ENCODE data around the gene ZNF397.

ZNF397 gene

GRCh38 chr18:35246831-35247230 is 6.0 kb downstream of the ZNF397 start:
- DNase-seq = no peak

GRCh38 chr18:35247412-35248249 is 6.8 kb downstream of the ZNF397 start:
- DNase-seq = no peak

DNA sequence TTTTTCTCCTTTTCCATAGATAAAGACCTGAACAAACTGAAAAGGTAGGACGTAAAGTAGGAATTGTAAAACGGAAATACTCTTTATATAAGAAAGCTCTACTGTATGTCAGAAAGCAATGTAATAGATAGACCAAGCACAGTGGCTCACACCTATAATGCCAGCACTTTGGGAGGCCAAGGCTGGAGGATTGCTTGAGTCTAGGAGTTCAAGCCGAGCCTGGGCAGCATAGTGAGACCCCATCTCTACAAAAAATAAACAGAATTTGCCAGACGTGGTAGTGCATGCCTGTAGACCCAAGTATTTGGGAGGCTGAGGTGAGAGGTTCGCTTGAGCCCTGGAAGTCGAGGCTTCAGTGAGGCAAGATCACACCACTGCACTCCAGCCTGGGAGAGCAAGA is 7.6 kb downstream of the ZNF397 start:
- DNase-seq = no peak

- DNase-seq = no peak
These were observed 11.6 kb downstream of the ZNF397 start for GRCh38 chr18:35252466-35252865.

DNA sequence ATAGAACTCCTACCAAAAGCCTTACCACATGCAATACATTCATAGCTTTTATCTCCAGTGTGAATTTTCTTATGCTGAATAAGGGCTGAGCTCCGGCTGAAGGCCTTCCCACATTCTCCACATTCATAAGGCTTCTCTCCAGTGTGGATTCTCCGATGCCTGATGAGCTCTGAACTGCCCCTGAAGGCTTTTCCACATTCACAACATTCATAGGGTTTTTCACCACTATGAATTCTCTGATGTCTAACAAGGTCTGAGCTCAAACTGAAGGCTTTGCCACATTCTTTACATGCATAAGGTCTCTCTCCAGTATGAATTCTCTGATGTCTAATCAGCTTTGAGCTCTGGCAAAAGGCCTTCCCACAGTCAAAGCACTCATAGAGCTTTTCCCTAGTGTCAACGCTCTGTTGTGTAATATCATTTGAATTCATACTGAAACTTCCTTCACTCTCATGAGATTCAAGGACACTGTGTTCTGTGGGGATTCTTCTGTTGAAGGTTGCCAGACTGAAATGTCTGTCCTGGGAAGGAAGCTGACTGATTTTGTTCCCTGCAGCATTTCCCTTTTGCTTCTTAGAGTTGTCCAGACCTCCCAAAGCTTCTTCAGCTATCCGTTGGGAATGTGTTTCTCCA is 12.9 kb downstream of the ZNF397 start:
- no peak for DNase-seq

DNA sequence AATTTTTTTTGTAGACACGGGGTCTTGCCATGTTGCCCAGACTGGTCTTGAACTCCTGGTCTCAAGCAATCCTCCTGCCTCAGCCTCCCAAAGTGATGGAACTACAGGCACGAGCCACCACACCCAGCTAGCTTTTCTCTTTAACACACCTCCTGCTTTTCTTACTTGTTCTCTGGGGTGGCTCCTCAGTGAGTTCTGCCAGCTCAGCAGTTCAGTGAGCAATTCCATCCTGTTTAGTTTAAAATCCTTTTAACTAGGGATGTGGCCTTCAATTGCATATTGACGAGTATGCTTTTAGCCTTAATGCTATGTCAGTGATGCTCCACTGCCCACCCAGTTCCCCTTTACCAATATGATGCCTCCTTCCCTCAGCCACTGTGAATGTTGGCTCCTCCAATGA is 16.1 kb downstream of the ZNF397 start:
- DNase-seq = no peak

DNA sequence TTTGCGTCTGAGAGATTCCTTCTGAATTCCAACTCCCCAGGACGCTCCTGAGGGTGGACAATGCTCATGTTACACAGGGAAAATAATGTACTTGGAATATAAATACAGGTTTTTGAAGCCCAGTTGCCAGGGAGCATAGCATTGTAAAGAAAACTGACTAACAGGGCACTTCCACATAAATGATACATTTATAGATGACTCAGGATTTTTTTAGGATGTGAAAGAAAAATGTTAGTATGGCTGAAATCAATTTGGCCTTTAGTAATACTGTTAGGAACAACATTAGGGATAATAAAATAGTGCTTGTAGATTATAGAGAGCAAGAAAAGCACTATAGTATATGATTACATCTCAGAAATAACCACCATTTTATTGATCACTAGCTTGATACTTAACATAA is 23.6 kb downstream of the ZNF397 start:
- DNase-seq = no peak

- DNase-seq = no peak
These were observed 26.4 kb downstream of the ZNF397 start for GRCh38 chr18:35267161-35267651.

GRCh38 chr18:35267809-35268208 is 27.0 kb downstream of the ZNF397 start:
- DNase-seq = no peak

- no peak for DNase-seq
These were observed 28.0 kb downstream of the ZNF397 start for GRCh38 chr18:35268821-35269220.

- no peak for DNase-seq
These were observed 30.8 kb downstream of the ZNF397 start for GRCh38 chr18:35271656-35272055.

- DNase-seq = no peak
These were observed 35.4 kb downstream of the ZNF397 start for GRCh38 chr18:35276267-35276666.

DNA sequence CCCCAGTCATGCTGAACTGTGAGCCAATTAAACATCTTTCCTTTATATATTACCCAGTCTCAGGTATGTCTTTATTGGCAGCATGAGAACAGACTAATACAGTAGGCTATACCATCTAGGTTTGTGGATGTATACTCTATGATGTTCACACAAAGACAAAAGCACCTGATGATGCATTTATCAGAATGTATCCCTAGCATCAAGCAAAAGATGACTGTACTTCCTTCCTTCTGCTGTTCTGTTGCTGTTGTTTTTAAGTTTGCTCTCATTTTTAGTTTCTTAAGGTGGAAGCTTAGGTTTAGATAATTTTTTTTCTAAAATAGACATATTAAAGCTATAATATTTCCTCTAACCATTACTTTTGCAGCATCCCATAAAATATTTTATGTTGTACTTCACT is 36.8 kb downstream of the ZNF397 start:
- no peak for DNase-seq

DNA sequence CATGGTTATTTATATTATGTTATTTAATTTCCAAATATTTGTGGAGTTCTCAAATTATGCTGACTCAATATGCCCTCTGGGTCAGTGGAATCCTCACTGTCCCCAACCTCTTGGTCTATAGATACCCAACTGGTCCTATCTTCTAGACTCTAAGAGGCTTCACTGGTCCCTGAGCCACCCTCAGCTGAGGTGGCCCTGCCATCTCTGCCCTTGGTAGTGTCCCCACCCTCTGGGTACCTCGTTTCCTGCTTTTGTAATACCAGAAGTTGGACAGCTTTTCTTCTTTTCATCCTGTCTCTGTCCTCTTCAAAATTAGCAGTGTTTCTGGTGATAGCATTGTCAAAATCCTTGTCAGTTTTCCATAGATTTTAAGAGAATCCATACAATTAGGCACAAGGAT is 37.3 kb downstream of the ZNF397 start:
- no peak for DNase-seq

DNA sequence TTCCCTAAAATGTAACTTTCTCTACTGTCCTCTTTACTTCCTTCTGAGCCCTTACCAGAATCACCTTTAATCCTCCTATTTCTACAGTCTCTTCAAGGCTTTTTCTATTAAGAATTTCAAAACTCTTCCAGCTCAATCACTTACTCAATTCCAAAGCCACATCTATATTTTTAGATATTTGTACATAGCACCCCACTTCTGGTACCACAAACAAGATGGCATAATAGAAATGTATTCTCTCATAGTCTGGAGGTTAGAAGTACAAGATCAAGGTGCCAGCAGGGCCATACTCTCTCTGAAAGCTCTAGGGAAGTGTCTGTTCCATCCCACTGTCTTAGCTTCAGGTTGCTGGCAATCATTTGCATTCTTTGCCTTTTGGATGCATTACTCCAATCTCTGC is 38.1 kb downstream of the ZNF397 start:
- no peak for DNase-seq

- DNase-seq = no peak
These were observed 41.5 kb downstream of the ZNF397 start for GRCh38 chr18:35282353-35282752.

DNA sequence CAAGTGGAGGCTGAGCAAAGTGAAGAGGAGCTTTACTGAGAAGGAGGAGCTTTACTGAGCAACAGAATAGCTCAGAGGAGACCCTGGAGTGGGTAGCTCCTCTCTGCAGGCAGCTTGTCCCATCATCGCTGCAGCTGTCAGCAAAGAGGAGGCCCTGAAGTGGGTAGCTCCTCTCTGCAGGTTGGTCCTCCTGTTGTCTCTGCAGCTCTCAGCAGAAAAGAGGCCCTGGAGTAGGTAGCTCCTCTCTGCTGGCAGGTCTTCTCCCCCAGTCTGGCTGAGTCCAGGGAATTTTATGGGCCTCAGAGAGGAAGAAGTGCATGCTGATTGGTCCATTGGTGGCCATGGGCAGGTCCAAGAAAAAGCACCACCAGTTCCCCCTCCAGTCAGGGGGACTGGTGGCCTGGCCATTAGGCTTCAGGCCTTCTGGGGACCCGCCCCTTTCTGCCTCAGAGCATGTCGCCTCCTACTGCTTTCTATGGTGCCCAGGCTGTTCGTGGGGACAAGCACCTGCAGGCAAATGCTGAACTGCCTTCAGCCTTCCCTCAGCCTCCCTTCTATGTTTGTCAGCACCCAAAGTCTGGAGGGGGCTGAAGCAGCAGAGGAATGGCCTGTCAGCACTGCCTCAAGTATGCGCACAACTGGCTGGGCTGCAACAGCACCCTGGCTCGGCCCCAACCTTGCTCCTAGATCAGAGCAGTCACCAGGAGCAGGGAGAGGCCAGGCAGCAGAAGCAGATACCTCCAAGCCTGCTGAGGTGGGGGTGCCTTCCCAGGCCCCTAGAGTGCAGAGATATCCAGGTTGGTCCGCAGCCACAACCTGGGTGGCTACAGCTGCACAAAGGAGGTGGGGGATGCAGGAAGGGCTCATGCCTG is 43.3 kb downstream of the ZNF397 start:
- no peak for DNase-seq

GRCh38 chr18:35284841-35285240 is 44.0 kb downstream of the ZNF397 start:
- DNase-seq = no peak

DNA sequence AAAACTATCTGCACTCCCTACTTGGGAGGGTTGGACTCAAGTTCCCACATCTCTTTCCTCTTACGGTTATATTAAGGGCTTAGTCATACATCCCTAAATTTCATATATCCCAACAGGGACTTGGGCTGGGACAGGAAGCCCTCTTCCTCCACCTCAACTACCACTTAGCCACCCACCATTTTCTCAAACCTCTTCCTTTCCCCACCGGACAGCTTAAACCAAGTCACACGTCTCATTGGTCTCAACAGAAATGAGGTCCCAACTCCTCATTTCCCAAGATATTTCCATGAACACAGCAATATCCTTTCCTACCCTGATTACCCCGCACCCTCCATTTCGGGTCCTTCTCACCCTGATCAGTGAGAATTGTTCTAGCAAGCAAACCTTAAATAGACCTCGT is 48.5 kb downstream of the ZNF397 start:
- no peak for DNase-seq

GRCh38 chr18:35289727-35290093 is 48.9 kb downstream of the ZNF397 start:
- DNase-seq = no peak

DNA sequence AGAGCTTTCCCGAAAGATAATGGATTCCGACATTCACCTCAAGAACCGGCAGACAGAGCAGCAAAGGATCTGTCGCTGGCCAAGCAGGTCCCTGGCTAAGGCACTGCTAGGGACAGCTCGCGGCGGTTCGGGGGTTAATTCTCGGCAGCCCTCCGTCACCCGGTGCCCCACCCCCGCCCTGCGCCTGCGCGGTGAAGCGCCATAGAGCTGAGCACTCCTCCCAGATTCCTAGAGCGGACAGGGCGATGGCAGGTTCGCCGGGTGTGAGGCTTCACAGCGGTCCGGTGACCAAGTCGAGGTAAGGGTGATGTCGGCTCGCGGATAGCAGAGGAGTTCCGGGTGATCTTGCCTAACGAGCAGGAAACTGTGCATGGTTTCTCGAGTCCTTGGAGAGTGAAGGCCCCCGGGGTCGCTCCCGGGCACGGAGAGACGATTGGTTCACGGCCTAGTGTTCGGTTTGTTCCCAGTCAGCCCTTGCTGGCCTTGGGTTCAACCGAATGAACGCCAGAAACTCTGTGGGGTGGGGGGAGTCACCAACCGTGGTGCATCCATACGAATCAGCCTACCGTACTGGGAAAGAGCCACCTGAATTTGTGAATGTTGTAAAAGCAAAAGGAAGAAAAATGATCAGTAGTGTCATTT is 49.4 kb downstream of the ZNF397 start, which contains the start of gene ZSCAN30:
Gene ZSCAN30 (minus strand): TSS at position 136 of the 642 bp plus-strand sequence. CDS start 25,877 bp downstream, outside the sequence.
- DNase-seq = peak; percentile 73

DNA sequence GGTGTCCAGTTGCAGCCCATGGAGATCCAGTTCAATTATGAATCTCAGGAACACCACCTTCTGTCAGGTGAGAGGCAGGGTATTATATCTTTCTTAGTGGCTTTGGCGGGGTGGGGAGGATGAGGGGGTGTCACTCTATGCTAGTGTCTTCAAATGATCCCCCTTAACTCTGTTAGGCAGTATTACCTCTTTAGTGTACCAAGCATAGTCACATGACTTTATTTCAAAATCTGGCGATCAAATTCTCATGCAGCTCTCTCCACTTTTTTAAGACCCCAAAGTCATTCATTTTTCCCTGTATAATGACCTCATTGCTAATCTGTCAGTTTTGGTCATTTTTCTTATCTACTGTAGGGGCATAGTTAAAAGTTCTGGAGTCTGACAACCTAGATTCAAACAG is 50.3 kb downstream of the ZNF397 start:
- DNase-seq = no peak

DNA sequence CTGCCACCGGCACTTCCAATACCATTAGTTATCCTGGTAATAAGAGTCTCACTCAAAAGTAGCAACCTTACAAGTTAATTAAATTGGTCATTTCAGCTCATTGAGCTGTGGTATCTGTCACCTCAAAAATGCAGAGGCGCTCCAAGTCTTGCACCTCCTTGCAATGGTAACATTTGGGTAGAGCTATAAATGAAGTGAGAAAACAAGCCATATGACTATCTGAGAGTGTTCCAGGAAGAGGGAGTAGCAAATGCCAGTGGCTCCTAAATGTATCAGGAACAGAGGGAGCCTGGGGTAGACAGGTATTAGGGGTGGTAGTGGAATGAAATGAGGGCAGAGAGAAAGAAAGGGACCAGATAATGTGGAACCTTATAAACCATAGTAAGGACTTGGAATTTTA is 55.2 kb downstream of the ZNF397 start:
- no peak for DNase-seq
